H1 (cell line): ENCODE results near the gene DCK. TPM values are rescaled to one million over a fixed set of nuclear protein-coding genes. Genes with fewer than 3 reads are reported as not detected.

ENCODE experiments used
- JUND ChIP-seq: IDR thresholded peaks from 2 replicates; pipeline ENCODE4 v1.6.1; 2011; ENCODE audit warnings: mild to moderate bottlenecking, improper control_type of control experiment, low read length
- NRF1 ChIP-seq: IDR thresholded peaks from 2 replicates; pipeline ENCODE4 v1.6.1; 2011; ENCODE audit warnings: mild to moderate bottlenecking, low read depth, low read length, improper control_type of control experiment
- RBBP5 ChIP-seq: IDR thresholded peaks from 2 replicates; pipeline ENCODE4 v1.7.1; 2012; ENCODE audit warnings: low read depth, mild to moderate bottlenecking, inconsistent platforms, low read length, moderate library complexity, borderline replicate concordance
- RXRA ChIP-seq: IDR thresholded peaks from 2 replicates; pipeline ENCODE4 v1.6.1; 2011; ENCODE audit warnings: low read depth, mild to moderate bottlenecking, low read length, moderate library complexity; ENCODE audit not compliant: insufficient read depth
- SAP30 ChIP-seq: fragments of 300-600 bp; sonication (generic); IDR thresholded peaks from 2 replicates; pipeline ENCODE4 v1.7.1; 2012; ENCODE audit warnings: low read length, moderate library complexity, mild to moderate bottlenecking, inconsistent platforms; ENCODE audit not compliant: insufficient read depth, insufficient replicate concordance
- SIRT6 ChIP-seq: IDR thresholded peaks from one replicate; pipeline ENCODE4 v1.7.1; 2012; ENCODE audit warnings: low read length, inconsistent platforms
- SIX5 ChIP-seq: IDR thresholded peaks from 2 replicates; pipeline ENCODE4 v1.6.1; 2011; ENCODE audit warnings: mild to moderate bottlenecking, low read depth, low read length
- TBP ChIP-seq: IDR thresholded peaks from 2 replicates; pipeline ENCODE4 v1.6.1; 2011; ENCODE audit warnings: low read depth, low read length, improper control_type of control experiment
- YY1 ChIP-seq: IDR thresholded peaks from 2 replicates; pipeline ENCODE4 v1.6.1; 2011; ENCODE audit warnings: low read depth, mild to moderate bottlenecking, low read length
- polyA plus RNA-seq, 7 experiments: library from polyadenylated mRNA; depleted of rRNA in 3 of 7; stranded (reverse) in 5 of 7; unstranded in 2 of 7; fragments of >200 nt in 5 of 7; fragments of 200-250 nt in 2 of 7; gene quantifications; 1 replicate in 5 of 7; 2 replicates in 1 of 7; 4 replicates in 1 of 7; pipeline versions ENCODE4 v1.2.1 to v1.2.3, GENCODE V29; 2011 to 2013; ENCODE audit warnings: missing spikeins in 2 of 7, mixed read lengths in 2 of 7
- total RNA-seq: library from RNA; stranded (reverse); fragmentation: NEBNext Ultra II Directional; extraction: Animal tissue kit (Norgen Biotek cat#: 25700); gene quantifications from 2 replicates; pipeline ENCODE4 v1.2.1, GENCODE V29; 2021
- TF ChIP-seq, protein P1 (sequence below): fragments of 300-600 bp; sonication (generic); IDR thresholded peaks from 2 replicates; pipeline ENCODE4 v1.7.1; 2012; ENCODE audit warnings: low read length, moderate library complexity, mild to moderate bottlenecking, inconsistent platforms; ENCODE audit not compliant: insufficient replicate concordance

Gene DCK
- total and polyA plus RNA-seq, 2 of the 8 experiments (the other 6 are each of a cell fraction or from before 2014, with no cell fraction given), result 4.8 to 18.1 TPM

DNA sequence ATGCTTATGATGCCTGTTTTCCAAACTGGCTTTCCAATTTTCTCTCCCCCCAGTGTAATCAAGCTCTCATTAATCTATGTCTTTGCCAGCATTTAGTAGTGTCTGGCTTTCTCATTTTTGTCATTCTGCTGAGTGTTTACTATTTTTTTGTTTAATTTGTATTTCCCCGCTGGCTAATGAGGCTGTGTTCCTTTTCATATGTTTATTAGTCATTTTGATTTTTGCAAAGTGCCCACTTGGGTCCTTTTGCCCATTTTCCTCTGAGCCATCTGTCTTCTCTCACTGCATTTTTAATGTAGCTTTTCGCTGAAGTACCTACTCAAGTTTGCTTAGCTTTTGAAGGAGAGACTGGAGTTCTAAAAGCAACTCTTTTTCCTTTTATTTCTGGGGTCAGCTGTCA lies 14.7 kb downstream of the DCK start (continued):
- TF ChIP-seq, protein P1, sequence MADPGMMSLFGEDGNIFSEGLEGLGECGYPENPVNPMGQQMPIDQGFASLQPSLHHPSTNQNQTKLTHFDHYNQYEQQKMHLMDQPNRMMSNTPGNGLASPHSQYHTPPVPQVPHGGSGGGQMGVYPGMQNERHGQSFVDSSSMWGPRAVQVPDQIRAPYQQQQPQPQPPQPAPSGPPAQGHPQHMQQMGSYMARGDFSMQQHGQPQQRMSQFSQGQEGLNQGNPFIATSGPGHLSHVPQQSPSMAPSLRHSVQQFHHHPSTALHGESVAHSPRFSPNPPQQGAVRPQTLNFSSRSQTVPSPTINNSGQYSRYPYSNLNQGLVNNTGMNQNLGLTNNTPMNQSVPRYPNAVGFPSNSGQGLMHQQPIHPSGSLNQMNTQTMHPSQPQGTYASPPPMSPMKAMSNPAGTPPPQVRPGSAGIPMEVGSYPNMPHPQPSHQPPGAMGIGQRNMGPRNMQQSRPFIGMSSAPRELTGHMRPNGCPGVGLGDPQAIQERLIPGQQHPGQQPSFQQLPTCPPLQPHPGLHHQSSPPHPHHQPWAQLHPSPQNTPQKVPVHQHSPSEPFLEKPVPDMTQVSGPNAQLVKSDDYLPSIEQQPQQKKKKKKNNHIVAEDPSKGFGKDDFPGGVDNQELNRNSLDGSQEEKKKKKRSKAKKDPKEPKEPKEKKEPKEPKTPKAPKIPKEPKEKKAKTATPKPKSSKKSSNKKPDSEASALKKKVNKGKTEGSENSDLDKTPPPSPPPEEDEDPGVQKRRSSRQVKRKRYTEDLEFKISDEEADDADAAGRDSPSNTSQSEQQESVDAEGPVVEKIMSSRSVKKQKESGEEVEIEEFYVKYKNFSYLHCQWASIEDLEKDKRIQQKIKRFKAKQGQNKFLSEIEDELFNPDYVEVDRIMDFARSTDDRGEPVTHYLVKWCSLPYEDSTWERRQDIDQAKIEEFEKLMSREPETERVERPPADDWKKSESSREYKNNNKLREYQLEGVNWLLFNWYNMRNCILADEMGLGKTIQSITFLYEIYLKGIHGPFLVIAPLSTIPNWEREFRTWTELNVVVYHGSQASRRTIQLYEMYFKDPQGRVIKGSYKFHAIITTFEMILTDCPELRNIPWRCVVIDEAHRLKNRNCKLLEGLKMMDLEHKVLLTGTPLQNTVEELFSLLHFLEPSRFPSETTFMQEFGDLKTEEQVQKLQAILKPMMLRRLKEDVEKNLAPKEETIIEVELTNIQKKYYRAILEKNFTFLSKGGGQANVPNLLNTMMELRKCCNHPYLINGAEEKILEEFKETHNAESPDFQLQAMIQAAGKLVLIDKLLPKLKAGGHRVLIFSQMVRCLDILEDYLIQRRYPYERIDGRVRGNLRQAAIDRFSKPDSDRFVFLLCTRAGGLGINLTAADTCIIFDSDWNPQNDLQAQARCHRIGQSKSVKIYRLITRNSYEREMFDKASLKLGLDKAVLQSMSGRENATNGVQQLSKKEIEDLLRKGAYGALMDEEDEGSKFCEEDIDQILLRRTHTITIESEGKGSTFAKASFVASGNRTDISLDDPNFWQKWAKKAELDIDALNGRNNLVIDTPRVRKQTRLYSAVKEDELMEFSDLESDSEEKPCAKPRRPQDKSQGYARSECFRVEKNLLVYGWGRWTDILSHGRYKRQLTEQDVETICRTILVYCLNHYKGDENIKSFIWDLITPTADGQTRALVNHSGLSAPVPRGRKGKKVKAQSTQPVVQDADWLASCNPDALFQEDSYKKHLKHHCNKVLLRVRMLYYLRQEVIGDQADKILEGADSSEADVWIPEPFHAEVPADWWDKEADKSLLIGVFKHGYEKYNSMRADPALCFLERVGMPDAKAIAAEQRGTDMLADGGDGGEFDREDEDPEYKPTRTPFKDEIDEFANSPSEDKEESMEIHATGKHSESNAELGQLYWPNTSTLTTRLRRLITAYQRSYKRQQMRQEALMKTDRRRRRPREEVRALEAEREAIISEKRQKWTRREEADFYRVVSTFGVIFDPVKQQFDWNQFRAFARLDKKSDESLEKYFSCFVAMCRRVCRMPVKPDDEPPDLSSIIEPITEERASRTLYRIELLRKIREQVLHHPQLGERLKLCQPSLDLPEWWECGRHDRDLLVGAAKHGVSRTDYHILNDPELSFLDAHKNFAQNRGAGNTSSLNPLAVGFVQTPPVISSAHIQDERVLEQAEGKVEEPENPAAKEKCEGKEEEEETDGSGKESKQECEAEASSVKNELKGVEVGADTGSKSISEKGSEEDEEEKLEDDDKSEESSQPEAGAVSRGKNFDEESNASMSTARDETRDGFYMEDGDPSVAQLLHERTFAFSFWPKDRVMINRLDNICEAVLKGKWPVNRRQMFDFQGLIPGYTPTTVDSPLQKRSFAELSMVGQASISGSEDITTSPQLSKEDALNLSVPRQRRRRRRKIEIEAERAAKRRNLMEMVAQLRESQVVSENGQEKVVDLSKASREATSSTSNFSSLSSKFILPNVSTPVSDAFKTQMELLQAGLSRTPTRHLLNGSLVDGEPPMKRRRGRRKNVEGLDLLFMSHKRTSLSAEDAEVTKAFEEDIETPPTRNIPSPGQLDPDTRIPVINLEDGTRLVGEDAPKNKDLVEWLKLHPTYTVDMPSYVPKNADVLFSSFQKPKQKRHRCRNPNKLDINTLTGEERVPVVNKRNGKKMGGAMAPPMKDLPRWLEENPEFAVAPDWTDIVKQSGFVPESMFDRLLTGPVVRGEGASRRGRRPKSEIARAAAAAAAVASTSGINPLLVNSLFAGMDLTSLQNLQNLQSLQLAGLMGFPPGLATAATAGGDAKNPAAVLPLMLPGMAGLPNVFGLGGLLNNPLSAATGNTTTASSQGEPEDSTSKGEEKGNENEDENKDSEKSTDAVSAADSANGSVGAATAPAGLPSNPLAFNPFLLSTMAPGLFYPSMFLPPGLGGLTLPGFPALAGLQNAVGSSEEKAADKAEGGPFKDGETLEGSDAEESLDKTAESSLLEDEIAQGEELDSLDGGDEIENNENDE, result no peak
- no peak for TF ChIP-seq SAP30
- no peak for TF ChIP-seq RXRA
- no peak for TF ChIP-seq NRF1
- TF ChIP-seq RBBP5, result no peak
- no peak for TF ChIP-seq TBP
- TF ChIP-seq JUND, result no peak
- TF ChIP-seq SIX5, result no peak
- TF ChIP-seq SIRT6, result no peak
- no peak for TF ChIP-seq YY1
